Measurements from ENCODE around the gene PLB1.

PLB1 gene

DNA sequence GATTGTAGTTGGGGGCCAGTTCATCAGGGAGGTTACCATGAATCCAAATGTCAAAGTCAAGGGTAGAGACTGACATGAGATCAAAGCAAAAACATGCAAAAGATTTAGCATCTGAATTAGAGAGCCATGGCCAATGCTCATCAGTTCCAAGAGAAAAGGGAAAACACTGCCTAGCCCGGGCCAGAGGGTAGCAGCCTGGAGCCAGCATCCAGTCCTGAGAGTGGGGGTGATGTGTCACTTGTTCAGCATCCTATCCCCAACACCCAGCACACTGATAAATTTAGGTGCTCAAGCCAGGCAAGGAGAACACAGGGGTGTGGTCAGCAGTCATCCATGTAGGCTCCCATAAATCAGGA lies 178.8 kb downstream of the PLB1 start:
- no peak for DNase-seq

GRCh38 chr2:28676152-28676835 lies 180.4 kb downstream of the PLB1 start:
- DNase-seq, result no peak

DNA sequence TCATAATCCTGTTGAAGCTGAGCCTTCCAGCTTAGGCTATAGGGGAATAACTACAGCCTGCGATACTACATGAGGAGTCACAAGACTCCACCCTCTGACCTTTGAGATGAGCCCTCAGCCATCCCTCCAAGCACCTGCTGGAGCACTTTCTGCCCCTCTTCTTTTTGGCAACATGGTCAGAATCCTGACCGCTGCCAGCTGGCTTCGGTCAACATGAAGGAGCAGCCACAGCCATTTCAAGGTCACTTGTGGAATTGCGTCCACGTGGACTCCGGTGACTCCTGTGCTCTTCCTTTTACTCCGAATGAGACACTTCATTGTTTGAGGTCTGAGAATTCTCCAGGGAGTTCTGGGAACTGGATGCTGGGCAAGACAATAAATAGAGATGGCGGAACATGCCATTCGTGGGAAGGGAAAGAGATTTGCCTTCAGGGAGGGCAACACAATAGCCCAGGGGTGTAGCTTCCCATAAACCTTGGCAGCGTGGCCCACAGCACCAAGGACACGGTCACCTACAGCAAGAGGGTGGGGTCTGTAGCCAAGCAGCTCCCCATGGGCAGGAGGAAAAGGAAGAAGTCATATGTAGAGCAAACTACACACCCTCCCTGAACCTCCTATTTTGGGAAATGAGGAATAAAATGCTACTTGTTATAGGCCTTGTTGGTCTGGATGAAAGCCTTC lies 182.5 kb downstream of the PLB1 start:
- no peak for DNase-seq

DNA sequence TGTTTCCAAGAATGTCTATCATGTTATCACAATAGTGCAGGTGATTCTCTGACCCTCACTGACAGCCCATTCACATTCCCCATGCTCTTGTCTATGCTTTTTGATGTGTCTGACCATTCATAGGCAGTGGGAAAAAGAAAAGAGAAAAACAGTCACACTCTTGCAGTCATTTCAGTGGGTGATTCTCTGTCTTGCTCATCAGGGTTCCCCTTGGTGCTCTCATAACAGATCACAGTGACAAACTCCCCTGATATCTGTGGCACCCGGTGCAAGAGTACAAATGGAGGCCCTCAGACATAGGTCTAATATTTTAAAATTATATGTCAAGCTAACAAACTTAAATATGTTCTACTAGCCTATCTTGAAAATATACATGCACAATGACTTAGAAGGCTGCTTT lies 183.1 kb downstream of the PLB1 start:
- no peak for DNase-seq

GRCh38 chr2:28680657-28681056 lies 184.8 kb downstream of the PLB1 start:
- DNase-seq, result no peak

- DNase-seq, result no peak
Measured at GRCh38 chr2:28681158-28681571, 185.3 kb downstream of the PLB1 start.

DNA sequence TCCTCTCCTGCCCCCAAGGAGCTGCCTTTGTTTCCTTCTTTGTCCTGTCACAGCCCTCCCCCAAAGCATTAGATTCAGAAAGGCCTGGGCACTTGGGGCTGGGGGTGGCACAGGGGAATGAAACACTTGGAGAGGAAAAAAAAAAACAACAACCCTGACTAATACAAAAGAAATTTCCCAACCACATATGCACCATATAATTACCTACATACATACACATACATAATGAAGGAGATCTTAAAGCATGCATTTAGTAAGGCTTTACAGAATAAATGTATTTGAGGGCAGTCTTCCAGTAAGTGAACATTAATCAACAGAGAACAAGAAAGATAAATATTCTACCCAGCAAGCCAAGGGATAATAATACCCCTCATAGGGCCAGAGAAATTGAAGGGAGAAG lies 185.7 kb downstream of the PLB1 start:
- DNase-seq, result no peak

- DNase-seq, result no peak
Measured at GRCh38 chr2:28683100-28683706, 187.3 kb downstream of the PLB1 start.

GRCh38 chr2:28684142-28684858 lies 188.4 kb downstream of the PLB1 start:
- no peak for DNase-seq

GRCh38 chr2:28687171-28687570 lies 191.3 kb downstream of the PLB1 start:
- no peak for DNase-seq

DNA sequence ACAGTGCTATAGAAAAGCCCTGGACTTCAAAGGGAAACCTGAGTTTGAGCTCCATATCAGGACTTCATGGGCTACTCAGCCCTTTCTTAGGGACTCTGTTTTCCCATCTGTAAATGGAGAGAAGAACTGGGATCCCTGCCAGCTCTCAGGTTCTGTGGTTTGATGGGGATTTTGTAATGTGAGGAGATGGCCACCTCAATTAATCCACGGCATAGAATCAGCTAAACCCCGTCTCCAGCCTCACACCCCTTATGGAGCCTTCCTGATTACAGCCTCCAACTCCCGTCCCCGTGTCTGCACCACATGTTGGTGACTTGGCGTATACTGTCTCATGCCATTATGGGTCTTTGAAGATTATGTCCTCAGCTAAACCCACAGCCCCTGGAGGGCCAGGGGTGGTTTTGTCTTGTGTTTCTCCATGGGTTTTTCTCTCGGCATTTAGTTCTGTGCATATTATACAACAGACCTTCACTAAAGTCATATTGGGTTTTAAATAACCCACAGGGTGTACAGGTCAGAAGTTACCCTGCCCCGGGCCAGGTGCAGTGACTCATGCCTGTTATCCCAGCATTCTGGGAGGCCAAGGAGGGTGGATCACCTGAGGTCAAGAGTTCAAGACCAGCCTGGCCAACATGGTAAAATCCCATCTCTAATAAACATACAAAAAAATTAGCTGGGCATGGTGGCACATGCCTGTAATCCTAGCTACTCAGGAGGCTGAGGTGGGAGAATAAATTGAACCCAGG lies 192.0 kb downstream of the PLB1 start:
- DNase-seq, result no peak

DNA sequence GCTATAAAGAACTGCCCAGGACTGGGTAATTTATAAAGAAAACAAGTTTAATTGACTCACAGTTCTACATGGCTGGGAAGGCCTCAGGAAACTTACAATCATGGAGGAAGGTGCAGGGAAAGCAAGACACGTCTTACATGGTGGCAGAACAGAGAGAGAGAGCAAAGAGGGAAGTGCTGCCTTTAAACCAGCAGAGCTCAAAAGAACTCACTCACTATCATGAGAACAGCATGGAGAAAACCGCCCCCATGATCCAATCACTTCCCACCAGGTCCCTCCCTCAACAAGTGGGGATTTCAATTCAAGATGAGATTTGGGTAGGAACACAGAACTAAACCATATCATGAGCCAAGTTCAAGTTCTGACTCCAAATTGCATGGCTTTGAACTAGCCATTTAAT lies 193.0 kb downstream of the PLB1 start:
- no peak for DNase-seq

- DNase-seq, result no peak
Measured at GRCh38 chr2:28689771-28690170, 193.9 kb downstream of the PLB1 start.

GRCh38 chr2:28692411-28692810 lies 196.6 kb downstream of the PLB1 start:
- DNase-seq, result no peak

- no peak for DNase-seq
Measured at GRCh38 chr2:28693223-28693622, 197.4 kb downstream of the PLB1 start.

All from NCI-H1048 (cell line).